ENCODE results near the gene FAM136A.

The FAM136A gene

GRCh38 chr2:70261501-70261900 is 40.4 kb downstream of the FAM136A start:
- H3K4me3 Mint-ChIP-seq, result no peak overlapping the region
- peaks cover 37% of the 10 kb centered on the region for H3K4me1 Mint-ChIP-seq (ENCODE audit: low read depth)
- peaks cover 25% of the 10 kb centered on the region for H3K36me3 Mint-ChIP-seq (ENCODE audit: low read depth)
- H3K27me3 Mint-ChIP-seq, result no peaks in the 10 kb centered on the region
- H3K27ac Mint-ChIP-seq, result no peak overlapping the region
- H3K9me3 Mint-ChIP-seq, result no peaks in the 10 kb centered on the region

- peaks cover 37% of the 10 kb centered on the region for H3K4me1 Mint-ChIP-seq (ENCODE audit: low read depth)
- H3K36me3 Mint-ChIP-seq (ENCODE audit: low read depth), result peaks cover 12% of the 10 kb centered on the region
- no peaks in the 10 kb centered on the region for H3K9me3 Mint-ChIP-seq
- H3K4me3 Mint-ChIP-seq, result peak overlapping the region; percentile 88
- no peak overlapping the region for H3K27ac Mint-ChIP-seq
- H3K27me3 Mint-ChIP-seq, result no peaks in the 10 kb centered on the region
These were observed 43.4 kb downstream of the FAM136A start for GRCh38 chr2:70258532-70258875.

DNA sequence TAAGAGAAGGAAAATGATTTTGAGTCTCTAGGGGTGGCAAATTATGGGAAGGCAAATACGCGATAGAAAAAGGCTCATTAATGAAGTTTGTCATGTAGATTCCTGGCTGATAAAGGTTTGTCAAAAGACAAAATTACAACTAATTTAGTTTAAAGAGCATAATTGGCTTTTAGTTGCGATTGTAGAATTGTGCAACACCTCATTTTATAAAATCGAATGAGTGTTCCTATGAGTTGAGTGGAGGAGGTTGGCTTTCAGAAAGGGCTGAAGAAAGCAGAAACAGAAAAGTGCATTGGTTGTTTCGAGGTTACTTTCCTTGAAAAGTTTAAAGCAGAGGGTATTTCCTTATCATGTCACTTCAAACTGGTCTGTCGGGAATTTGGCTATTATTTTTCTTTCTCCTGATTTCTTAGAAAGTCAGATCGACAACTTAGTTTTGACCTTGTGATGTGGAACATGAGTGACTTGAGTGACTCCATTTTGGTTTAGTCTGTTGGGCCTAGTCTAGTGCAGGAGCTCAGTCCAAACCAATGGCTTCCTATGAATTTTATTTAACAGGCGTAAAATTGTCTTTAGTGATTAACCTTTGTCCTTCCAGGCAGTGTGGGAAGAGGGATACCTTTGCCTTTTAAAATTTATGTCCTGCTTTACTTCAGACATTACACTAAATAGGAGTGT is 46.1 kb downstream of the FAM136A start:
- Mint-ChIP-seq H3K4me3 (no peak overlapping the region), H3K4me1 (ENCODE audit: low read depth) (peaks cover 26% of the 10 kb centered on the region), H3K27ac (no peak overlapping the region), H3K36me3 (ENCODE audit: low read depth) (no peaks in the 10 kb centered on the region), H3K27me3 (no peaks in the 10 kb centered on the region), H3K9me3 (no peaks in the 10 kb centered on the region)

- Mint-ChIP-seq H3K27ac (no peak overlapping the region), H3K36me3 (ENCODE audit: low read depth) (peaks cover 19% of the 10 kb centered on the region), H3K4me1 (ENCODE audit: low read depth) (peaks cover 20% of the 10 kb centered on the region), H3K4me3 (no peak overlapping the region), H3K9me3 (no peaks in the 10 kb centered on the region), H3K27me3 (peaks cover 4% of the 10 kb centered on the region)
These were observed 51.4 kb downstream of the FAM136A start for GRCh38 chr2:70250434-70250833.

DNA sequence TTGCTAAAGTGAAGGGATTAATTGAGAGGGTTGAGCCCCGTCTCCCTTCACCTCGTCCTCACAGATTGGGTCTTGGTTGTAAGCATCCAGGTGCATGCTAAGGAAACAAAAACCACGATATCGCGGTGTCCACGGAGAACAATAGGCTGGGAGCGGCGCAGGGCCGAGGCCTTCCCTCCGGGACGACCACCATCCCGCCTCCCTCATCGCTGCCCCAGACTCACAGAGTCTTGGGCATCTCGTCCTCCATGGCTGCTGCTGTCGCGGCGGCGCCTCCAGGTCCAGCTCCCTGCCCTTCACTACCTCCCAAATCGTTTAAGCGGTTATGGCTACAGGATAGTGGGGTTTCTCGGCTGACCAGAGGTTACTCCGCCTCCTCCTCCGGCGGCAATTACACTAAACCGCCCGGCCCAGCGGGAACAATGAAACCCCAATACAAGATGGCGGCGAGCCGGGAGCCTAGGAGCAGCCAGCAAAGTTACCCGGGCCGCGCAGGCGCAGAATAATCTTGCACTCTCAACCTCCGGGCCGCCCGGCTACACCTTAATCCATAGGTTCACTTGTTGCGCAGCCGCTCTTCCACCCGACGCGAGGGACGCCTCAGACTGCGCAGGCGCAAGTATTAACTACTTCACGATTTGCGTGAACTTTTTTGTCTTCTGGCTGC is 53.6 kb downstream of the FAM136A start, which contains the start of gene TIA1:
TSS of gene TIA1 (minus strand) at position 448 of the 667 bp plus-strand sequence. CDS start at position 250, 198 bp downstream.
- H3K9me3 Mint-ChIP-seq, result no peaks in the 10 kb centered on the region
- H3K27ac Mint-ChIP-seq, result peak within 1 kb of the TSS; percentile 97
- peaks cover 28% of the 10 kb centered on the region for H3K36me3 Mint-ChIP-seq (ENCODE audit: low read depth)
- peak within 1 kb of the TSS; percentile 98 for H3K4me3 Mint-ChIP-seq
- H3K27me3 Mint-ChIP-seq, result peaks cover 4% of the 10 kb centered on the region
- peaks cover 41% of the 10 kb centered on the region for H3K4me1 Mint-ChIP-seq (ENCODE audit: low read depth)

DNA sequence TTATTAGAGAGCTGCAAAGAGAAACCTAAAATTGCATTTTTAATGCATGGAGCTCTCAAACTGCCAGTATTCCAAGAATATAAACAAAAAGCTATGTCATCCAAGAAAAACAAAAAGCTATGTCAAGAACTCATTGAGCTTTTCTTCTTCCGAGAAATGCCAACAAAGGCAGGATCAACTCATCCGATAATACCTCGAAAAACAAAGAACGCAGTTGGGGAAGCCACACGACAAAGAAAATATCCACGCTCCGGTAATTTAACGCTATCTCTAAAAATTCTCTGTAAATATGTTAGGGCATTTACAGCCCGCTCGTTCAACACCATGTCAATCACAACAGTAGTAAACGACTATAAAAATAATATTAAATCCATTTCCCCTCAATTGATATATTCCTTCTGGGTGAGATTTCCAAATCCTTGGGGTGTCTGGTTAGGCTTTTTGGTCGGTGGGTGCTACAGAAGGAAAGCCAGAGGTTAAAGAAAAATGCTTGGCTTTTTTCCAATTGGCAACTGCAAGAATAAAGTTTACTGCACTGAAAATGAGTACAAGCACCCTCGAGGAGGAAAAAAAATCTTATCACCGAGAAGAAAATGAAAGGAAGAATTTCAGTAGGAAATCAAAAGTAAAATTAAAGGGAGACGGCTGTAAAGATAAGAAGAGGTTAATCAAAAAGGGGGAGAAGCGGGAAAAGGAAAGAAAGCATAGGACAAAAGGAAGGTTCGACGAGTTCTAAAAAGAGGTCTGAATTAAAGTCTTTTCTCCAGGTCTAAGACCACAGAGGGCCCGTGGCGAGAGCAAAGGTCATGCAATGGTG is 54.3 kb downstream of the FAM136A start:
- peaks cover 4% of the 10 kb centered on the region for H3K27me3 Mint-ChIP-seq
- H3K9me3 Mint-ChIP-seq, result no peaks in the 10 kb centered on the region
- H3K4me3 Mint-ChIP-seq, result peak overlapping the region; percentile 98
- H3K27ac Mint-ChIP-seq, result peak overlapping the region; percentile 97
- peaks cover 33% of the 10 kb centered on the region for H3K36me3 Mint-ChIP-seq (ENCODE audit: low read depth)
- H3K4me1 Mint-ChIP-seq (ENCODE audit: low read depth), result peaks cover 49% of the 10 kb centered on the region
